Skeletal muscle tissue (tissue), 4 donors: ENCODE data around the gene CMIP. TPM values are rescaled to one million over a fixed set of nuclear protein-coding genes. Genes with fewer than 3 reads are reported as not detected.

ENCODE experiments used
- H3K27ac ChIP-seq: one replicate; pipeline ENCODE4 v1.7.0; 2013; ENCODE audit warnings: mild to moderate bottlenecking, low read depth, low read length, inconsistent platforms
- H3K27me3 ChIP-seq, 3 donors: one replicate each; pipeline ENCODE4 v1.7.0; 2013; ENCODE audit warnings: low read length in 3 of 3; ENCODE audit not compliant: control insufficient read depth in 3 of 3, insufficient read depth in 3 of 3
- H3K36me3 ChIP-seq, 3 donors: one replicate each; pipeline ENCODE4 v1.7.0; 2013; ENCODE audit warnings: low read length in 3 of 3; ENCODE audit not compliant: control insufficient read depth in 3 of 3, insufficient read depth in 3 of 3
- H3K4me1 ChIP-seq, 3 donors: one replicate each; pipeline ENCODE4 v1.7.0; 2013; ENCODE audit warnings: low read length in 3 of 3, mild to moderate bottlenecking in 3 of 3; ENCODE audit not compliant: control insufficient read depth in 3 of 3, insufficient read depth in 3 of 3
- H3K4me3 ChIP-seq, 3 donors: one replicate each; pipeline ENCODE4 v1.7.0; 2013; ENCODE audit warnings: low read length in 3 of 3
- H3K9ac ChIP-seq, 3 donors: one replicate each; pipeline ENCODE4 v1.7.0; 2013; ENCODE audit warnings: low read length in 3 of 3, mild to moderate bottlenecking in 3 of 3, moderate library complexity in 2 of 3, low read depth in 1 of 3
- H3K9me3 ChIP-seq, 3 donors: one replicate each; pipeline ENCODE4 v1.7.0; 2013; ENCODE audit warnings: low read length in 3 of 3; ENCODE audit not compliant: control insufficient read depth in 3 of 3
- total RNA-seq: library from RNA; depleted of rRNA; stranded (reverse); fragments of >200 nt; gene quantifications from one replicate; pipeline ENCODE4 v1.2.3, GENCODE V29; 2014
- donor health status: Osteomylitis.

The CMIP gene
- total RNA-seq, 1 donor from 2014 or later = 6.8 TPM

- no peak overlapping the region for H3K9ac ChIP-seq
Observed at GRCh38 chr16:81608523-81609209, 164.1 kb downstream of the CMIP start.

GRCh38 chr16:81609323-81609892 lies 164.8 kb downstream of the CMIP start:
- no peak overlapping the region for H3K4me3 ChIP-seq
- no peaks in the 10 kb centered on the region for H3K36me3 ChIP-seq
- peak overlapping the region; percentile 81 for H3K27ac ChIP-seq
- H3K4me1 ChIP-seq = peaks cover 36 to 41% (median 36%) of the 10 kb centered on the region in 3 donors
- H3K9me3 ChIP-seq = no peaks in the 10 kb centered on the region
- H3K27me3 ChIP-seq = peaks cover 4 to 20% (median 7%) of the 10 kb centered on the region in 3 donors
- H3K9ac ChIP-seq = no peak overlapping the region

More at GRCh38 chr16:81608523-81609209, 164.1 kb downstream of the CMIP start:
- H3K27ac ChIP-seq = no peak overlapping the region
- no peaks in the 10 kb centered on the region for H3K36me3 ChIP-seq
- no peaks in the 10 kb centered on the region for H3K9me3 ChIP-seq
- no peak overlapping the region for H3K4me3 ChIP-seq
- peaks cover 3 to 16% (median 7%) of the 10 kb centered on the region in 3 donors for H3K27me3 ChIP-seq
- H3K4me1 ChIP-seq = peaks cover 32 to 37% (median 35%) of the 10 kb centered on the region in 3 donors

GRCh38 chr16:81610144-81610842 lies 165.7 kb downstream of the CMIP start:
- H3K9ac ChIP-seq = peak overlapping the region in 2 of 3 donors; percentile 8 to 62
- peak overlapping the region; percentile 81 for H3K27ac ChIP-seq
- H3K9me3 ChIP-seq = no peaks in the 10 kb centered on the region
- H3K27me3 ChIP-seq = peaks cover 5 to 20% (median 7%) of the 10 kb centered on the region in 3 donors
- H3K4me1 ChIP-seq = peaks cover 39 to 49% (median 40%) of the 10 kb centered on the region in 3 donors
- H3K4me3 ChIP-seq = peak overlapping the region; percentile 6 to 17 (median 14)
- no peaks in the 10 kb centered on the region for H3K36me3 ChIP-seq

- Histone ChIP-seq H3K4me3 (peak overlapping the region in 2 of 3 donors; percentile 14 to 17), H3K9ac (no peak overlapping the region), H3K27me3 (peaks cover 5 to 20% (median 7%) of the 10 kb centered on the region in 3 donors), H3K4me1 (peaks cover 39 to 49% (median 40%) of the 10 kb centered on the region in 3 donors), H3K36me3 (no peaks in the 10 kb centered on the region), H3K9me3 (no peaks in the 10 kb centered on the region), H3K27ac (peak overlapping the region; percentile 81)
Observed at GRCh38 chr16:81610936-81611335, 166.3 kb downstream of the CMIP start.

- H3K4me3 ChIP-seq = no peak overlapping the region
- H3K9ac ChIP-seq = no peak overlapping the region
- peaks cover 5 to 20% (median 7%) of the 10 kb centered on the region in 3 donors for H3K27me3 ChIP-seq
- H3K36me3 ChIP-seq = no peaks in the 10 kb centered on the region
- H3K4me1 ChIP-seq = peaks cover 45 to 55% (median 46%) of the 10 kb centered on the region in 3 donors
- H3K27ac ChIP-seq = peak overlapping the region; percentile 81
- H3K9me3 ChIP-seq = no peaks in the 10 kb centered on the region
Observed at GRCh38 chr16:81611721-81612120, 167.1 kb downstream of the CMIP start.

GRCh38 chr16:81612351-81613163 lies 167.9 kb downstream of the CMIP start:
- H3K27ac ChIP-seq = peak overlapping the region; percentile 81
- H3K27me3 ChIP-seq = peaks cover 5 to 20% (median 7%) of the 10 kb centered on the region in 3 donors
- peak overlapping the region in 1 of 3 donors; percentile 9 for H3K4me3 ChIP-seq
- peak overlapping the region; percentile 35 to 45 (median 45) for H3K9ac ChIP-seq
- H3K36me3 ChIP-seq = no peaks in the 10 kb centered on the region
- peaks cover 49 to 62% (median 51%) of the 10 kb centered on the region in 3 donors for H3K4me1 ChIP-seq
- no peaks in the 10 kb centered on the region for H3K9me3 ChIP-seq

GRCh38 chr16:81614171-81614570 lies 169.6 kb downstream of the CMIP start:
- H3K27ac ChIP-seq = peak overlapping the region; percentile 81
- no peaks in the 10 kb centered on the region for H3K9me3 ChIP-seq
- H3K4me1 ChIP-seq = peaks cover 49 to 61% (median 51%) of the 10 kb centered on the region in 3 donors
- peaks cover 5 to 20% (median 7%) of the 10 kb centered on the region in 3 donors for H3K27me3 ChIP-seq
- H3K36me3 ChIP-seq = no peaks in the 10 kb centered on the region
- no peak overlapping the region for H3K9ac ChIP-seq
- no peak overlapping the region for H3K4me3 ChIP-seq

- Histone ChIP-seq H3K9ac (no peak overlapping the region), H3K4me3 (no peak overlapping the region), H3K36me3 (no peaks in the 10 kb centered on the region), H3K27me3 (peaks cover 5 to 20% (median 7%) of the 10 kb centered on the region in 3 donors), H3K27ac (peak overlapping the region; percentile 81), H3K4me1 (peaks cover 44 to 54% (median 44%) of the 10 kb centered on the region in 3 donors), H3K9me3 (no peaks in the 10 kb centered on the region)
Observed at GRCh38 chr16:81614654-81615359, 170.2 kb downstream of the CMIP start.

- Histone ChIP-seq H3K9me3 (no peaks in the 10 kb centered on the region), H3K9ac (no peak overlapping the region), H3K27me3 (peaks cover 5 to 20% (median 7%) of the 10 kb centered on the region in 3 donors), H3K4me1 (peaks cover 38 to 49% (median 39%) of the 10 kb centered on the region in 3 donors), H3K27ac (no peak overlapping the region), H3K36me3 (no peaks in the 10 kb centered on the region), H3K4me3 (no peak overlapping the region)
Observed at GRCh38 chr16:81615411-81615810, 170.8 kb downstream of the CMIP start.
